ENCODE measurements around the gene ZNF280B.

ZNF280B gene

GRCh38 chr22:22487059-22487458 is 21.5 kb downstream of the ZNF280B start:
- TF ChIP-seq ZC3H10 (CRISPR knock-in tag; IDR thresholded peaks at IDR 0.05) (no peak), ESRRG (CRISPR knock-in tag; IDR thresholded peaks at IDR 0.05) (no peak), CSRNP3 (CRISPR knock-in tag; IDR thresholded peaks at IDR 0.05) (no peak), POU6F1 (CRISPR knock-in tag; IDR thresholded peaks at IDR 0.05; ENCODE audit: borderline replicate concordance, low read depth) (no peak), TOX (CRISPR knock-in tag; IDR thresholded peaks at IDR 0.05; ENCODE audit: borderline replicate concordance) (no peak), ARNTL (CRISPR knock-in tag; IDR thresholded peaks at IDR 0.05; ENCODE audit: borderline replicate concordance, low read depth) (no peak), ZFP30 (CRISPR knock-in tag; IDR thresholded peaks at IDR 0.05) (no peak), CSDC2 (CRISPR knock-in tag; IDR thresholded peaks at IDR 0.05) (no peak)

GRCh38 chr22:22486132-22486899 is 22.2 kb downstream of the ZNF280B start:
- TF ChIP-seq ZC3H10 (CRISPR knock-in tag; IDR thresholded peaks at IDR 0.05), result no peak
- no peak for TF ChIP-seq CREB5 (CRISPR knock-in tag; IDR thresholded peaks at IDR 0.05; ENCODE audit: low read depth)
- no peak for TF ChIP-seq POU6F1 (CRISPR knock-in tag; IDR thresholded peaks at IDR 0.05; ENCODE audit: borderline replicate concordance, low read depth)
- TF ChIP-seq ZNF8 (CRISPR knock-in tag; IDR thresholded peaks at IDR 0.05), result no peak
- no peak for TF ChIP-seq OSR1 (CRISPR knock-in tag; IDR thresholded peaks at IDR 0.05)
- no peak for TF ChIP-seq TOX (CRISPR knock-in tag; IDR thresholded peaks at IDR 0.05; ENCODE audit: borderline replicate concordance)
- no peak for TF ChIP-seq CSDC2 (CRISPR knock-in tag; IDR thresholded peaks at IDR 0.05)
- no peak for TF ChIP-seq ESRRG (CRISPR knock-in tag; IDR thresholded peaks at IDR 0.05)
- TF ChIP-seq BACH2 (CRISPR knock-in tag; IDR thresholded peaks at IDR 0.05; ENCODE audit: borderline replicate concordance), result no peak
- no peak for TF ChIP-seq ZFP3 (CRISPR knock-in tag; IDR thresholded peaks at IDR 0.05)
- TF ChIP-seq ISL1 (CRISPR knock-in tag; IDR thresholded peaks at IDR 0.05), result no peak
- TF ChIP-seq TSHZ2 (CRISPR knock-in tag; IDR thresholded peaks at IDR 0.05), result no peak
- TF ChIP-seq SNAI2 (CRISPR knock-in tag; IDR thresholded peaks at IDR 0.05), result no peak
- TF ChIP-seq ARNTL (CRISPR knock-in tag; IDR thresholded peaks at IDR 0.05; ENCODE audit: borderline replicate concordance, low read depth), result no peak
- ATAC-seq, result no peak

More at GRCh38 chr22:22487059-22487458, 21.5 kb downstream of the ZNF280B start:
- ATAC-seq, result no peak

- no peak for ATAC-seq
- TF ChIP-seq ZFP30 (CRISPR knock-in tag; IDR thresholded peaks at IDR 0.05) (no peak), BACH2 (CRISPR knock-in tag; IDR thresholded peaks at IDR 0.05; ENCODE audit: borderline replicate concordance) (no peak), ZFP3 (CRISPR knock-in tag; IDR thresholded peaks at IDR 0.05) (no peak), ZNF565 (CRISPR knock-in tag; conservative IDR thresholded peaks at IDR 0.05; ENCODE audit: low read depth) (no peak), POU6F1 (CRISPR knock-in tag; IDR thresholded peaks at IDR 0.05; ENCODE audit: borderline replicate concordance, low read depth) (no peak), SNAI2 (CRISPR knock-in tag; IDR thresholded peaks at IDR 0.05) (no peak), CSRNP3 (CRISPR knock-in tag; IDR thresholded peaks at IDR 0.05) (no peak), TSHZ2 (CRISPR knock-in tag; IDR thresholded peaks at IDR 0.05) (no peak), ZNF70 (CRISPR knock-in tag; IDR thresholded peaks at IDR 0.05) (no peak), PPARA (CRISPR knock-in tag; IDR thresholded peaks at IDR 0.05; ENCODE audit: borderline replicate concordance) (no peak), ZNF8 (CRISPR knock-in tag; IDR thresholded peaks at IDR 0.05) (no peak), ESRRG (CRISPR knock-in tag; IDR thresholded peaks at IDR 0.05) (no peak)
These were observed 23.0 kb downstream of the ZNF280B start for GRCh38 chr22:22485524-22485923.
